Stimulated activated CD4-positive, alpha-beta T cell treated with anti-CD3 and anti-CD28 coated beads, Interleukin-4, amount 100 ng/mL, for 1 hour (primary cell): ENCODE results near the gene HIVEP2.

ENCODE experiments used
- DNase-seq: peaks from one replicate; pipeline ENCODE4 v3.0.0-alpha.2; 2020

HIVEP2 gene

DNA sequence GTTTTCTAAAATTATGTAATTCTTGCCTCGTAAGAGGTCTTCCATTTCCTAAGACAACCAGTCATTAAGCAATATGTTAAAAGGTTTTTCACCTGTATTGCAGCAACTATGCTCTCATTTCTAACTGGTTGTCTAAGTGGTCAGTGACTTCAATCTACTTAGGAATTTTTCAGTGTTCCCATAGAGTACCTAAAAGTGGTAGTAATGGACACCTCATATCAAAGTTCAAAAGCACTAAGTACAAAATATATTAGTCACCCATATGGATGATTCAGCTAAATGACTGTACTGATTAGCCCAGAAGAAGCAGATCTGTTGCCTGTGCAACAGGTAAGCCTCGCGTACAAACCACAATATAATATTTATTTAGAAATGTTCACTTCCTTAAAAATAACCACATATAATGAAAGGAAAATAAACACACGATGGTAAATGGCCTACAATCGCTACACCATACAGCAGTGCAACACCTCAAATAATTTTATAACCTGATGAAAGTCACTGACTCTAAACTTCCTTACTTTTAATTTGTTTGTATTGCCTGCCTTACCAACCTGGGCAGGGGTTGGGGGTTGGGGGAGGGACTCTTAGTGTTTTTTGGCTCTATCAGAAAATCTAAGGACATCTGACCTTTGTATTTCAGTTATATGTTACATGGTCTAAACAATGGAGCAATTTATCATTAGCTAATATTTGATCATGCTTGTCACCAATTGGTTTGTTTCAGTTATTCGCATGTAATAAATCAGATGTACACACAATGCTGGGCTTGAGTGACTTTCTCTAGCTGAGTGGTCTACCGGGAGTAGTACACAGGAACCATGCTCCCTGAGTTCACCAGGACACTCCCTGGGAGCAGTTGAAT, 105.9 kb downstream of the HIVEP2 start:
- DNase-seq: no peak

DNA sequence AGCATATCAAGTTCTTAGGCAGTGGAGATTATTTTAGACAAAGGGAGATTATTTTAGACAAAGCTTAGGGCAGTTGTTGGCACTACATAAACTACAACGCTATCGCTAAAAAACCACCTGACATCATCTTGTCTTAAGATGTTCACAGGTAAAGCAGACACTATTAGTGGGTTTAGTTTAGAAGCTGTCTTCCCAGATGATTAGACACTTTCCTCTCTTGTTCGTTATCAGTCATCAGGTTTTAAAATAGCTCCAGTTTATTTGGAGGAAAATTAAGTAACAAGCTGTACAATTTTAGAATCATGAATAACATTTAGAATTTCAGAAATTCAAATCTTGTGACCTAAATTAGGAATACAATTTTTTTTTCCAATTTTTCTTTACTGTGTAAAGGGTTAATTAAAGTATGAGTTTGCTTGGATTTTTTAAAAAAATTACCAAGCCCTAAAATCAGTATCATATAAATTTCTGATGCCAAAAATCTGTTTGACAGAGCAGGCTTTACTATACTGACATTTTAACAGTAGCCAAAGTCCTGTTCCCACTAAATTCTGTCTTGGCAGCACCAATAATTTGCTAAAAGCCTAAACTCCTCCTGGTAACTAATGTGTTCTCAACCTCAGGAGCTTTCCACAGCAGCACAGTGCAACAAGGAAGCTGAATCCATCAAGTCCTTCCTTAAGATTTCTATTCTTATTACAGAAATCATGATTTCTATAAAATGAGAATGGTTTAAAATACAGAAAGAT, 109.0 kb downstream of the HIVEP2 start:
- DNase-seq: no peak

DNA sequence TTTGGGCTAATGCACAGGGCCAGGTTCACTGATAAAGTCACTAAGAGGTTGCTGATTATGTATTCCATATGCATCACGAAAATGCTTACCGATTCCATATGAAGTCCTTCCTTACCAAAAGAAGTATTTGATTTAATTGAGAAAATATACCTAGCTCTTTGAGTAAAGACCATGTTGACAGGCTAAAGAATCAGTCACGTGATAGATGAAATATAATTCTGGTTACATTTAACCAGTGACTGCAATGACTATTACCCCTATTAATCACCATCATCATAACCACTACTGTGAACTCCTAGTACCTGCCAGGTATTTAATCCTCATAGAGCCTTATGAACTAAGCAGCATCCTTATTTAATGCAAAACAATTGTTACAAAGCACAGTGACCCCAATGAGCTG, 110.1 kb downstream of the HIVEP2 start:
- no peak for DNase-seq

DNA sequence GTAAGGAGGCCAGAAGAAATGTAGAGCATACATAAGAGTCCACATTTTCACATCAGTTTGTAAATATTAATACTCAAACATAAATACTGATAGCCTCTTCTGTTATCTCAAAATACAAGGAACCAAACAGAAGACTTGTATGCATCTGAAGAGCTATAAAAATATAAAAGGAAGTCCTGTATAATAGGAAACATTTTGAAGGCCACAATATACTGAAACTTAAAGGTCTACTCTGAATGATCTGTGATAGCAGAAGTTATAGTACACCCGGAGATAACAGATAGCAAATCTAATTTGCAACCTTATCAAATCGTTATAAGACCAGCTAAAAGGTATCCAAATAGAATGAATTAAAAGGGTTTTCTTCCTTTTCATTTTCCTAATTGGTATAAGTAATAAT, 111.2 kb downstream of the HIVEP2 start:
- DNase-seq: no peak

DNA sequence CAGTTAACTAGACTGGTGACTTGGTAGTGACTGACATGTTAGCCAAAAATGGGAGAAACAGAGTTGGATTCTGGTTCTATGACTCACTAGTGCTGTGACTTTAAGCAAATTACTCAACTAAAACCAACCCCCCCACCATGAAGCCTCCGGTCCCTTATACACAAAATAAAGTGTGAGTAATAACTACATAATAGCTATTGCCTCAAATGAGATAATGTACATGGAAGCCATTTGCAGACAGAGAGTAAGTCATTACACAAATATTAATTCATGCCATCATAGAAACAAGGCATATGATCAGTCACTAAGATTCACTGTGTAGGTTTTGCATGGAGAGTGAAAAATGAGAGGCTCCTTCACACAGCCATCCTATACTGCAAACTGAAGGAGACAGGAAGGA, 111.9 kb downstream of the HIVEP2 start:
- no peak for DNase-seq

DNA sequence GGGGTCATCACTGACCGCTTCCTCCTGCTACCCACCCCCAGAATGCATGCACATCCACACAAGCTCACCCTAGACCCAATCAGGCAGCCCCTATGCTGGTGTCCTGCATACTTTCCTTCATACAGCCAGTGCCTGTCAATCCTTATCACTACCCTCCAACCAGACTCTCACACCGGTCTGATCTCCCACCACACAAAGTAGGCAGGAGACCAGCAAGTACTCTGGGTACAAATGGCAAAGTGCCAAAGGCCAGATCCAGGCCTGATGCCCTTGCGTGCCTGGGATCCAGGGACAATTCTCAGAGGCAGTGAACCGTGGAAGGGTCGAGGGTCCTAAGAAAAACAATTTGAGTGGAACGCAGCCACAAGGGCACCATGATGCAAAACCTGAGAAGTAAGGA, 114.2 kb downstream of the HIVEP2 start:
- DNase-seq: no peak

DNA sequence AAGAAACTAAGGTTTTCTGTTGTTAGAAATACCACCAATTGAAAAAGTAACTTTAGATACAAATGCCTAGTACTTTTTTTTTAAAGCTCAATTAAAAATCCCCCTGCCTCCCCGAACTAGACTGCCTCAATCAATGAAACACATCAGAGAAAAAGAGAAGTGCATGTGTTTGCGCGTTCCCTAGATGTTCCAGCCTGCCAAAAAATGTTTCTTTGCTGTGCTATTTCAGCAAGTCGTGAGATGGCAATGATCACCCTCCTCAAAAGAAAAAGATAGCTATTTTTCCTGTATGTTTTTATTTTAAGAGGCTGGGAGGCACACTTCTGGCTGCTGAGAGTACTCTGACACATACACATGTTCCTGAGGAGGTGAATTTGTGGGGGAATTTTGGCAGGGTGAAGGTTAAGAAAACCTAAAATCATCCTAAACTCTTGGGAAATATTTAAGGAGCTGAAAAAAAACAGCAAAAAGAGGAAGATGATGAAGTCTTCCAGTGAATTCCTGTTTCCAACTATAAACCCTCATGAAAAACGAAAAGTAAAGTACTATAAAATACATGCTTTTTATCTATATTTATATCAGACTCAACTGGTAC, 114.8 kb downstream of the HIVEP2 start:
- no peak for DNase-seq

DNA sequence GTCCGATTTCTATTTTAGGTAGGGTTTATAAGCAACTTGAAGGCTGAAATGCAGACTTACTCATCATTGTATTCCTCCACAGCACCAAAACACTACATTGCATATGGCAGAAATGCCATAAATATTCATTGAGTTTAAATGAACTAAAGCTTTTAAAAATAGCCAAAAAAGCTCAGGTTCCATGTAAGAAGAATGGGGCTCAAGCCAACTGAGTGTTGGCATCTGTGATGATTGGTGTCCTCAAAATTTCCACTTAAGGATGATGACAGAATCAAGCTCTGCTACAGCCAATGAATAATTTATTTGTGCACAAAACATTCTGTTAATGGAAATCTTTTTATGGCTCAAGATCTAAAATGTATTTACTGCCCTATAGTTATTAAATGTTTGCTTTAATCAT, 115.4 kb downstream of the HIVEP2 start:
- no peak for DNase-seq

DNA sequence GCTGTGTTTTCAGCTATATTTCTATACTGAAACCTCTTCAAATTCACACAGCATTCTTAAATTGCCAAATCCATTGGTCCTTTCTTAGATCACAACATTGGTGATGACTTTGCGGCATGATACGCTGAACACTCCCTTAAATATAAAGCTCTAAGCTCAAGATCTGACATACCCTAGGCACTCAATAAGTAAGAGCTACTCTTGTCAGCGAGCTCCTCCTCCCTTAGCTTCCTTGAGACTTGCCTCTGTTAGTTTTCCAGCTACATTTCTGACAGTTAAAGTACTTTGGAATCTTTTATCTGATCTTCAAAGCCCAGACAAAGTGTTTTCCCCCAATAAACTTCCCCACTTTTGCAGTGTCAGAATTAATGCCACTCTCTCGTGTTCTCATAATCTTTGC, 117.0 kb downstream of the HIVEP2 start:
- DNase-seq: no peak

DNA sequence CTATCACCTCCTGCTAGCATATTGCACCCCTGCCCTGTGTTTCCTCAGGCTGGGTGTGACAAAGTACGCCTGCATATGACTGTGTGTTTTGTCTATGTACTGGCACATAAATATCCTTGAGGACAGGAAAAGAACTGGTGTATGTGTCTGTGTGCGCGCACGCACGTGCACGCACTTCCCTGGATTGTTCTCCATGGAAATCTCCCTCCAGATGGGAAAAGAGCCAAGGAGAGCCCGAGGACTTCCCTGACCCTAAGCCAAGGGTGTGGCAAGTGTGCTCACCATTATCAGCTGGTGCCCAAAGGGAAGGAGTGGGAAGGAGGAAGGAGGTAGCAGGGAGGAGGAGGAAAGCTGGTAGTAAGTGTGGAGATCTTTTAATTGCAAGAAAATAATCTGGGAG, 117.6 kb downstream of the HIVEP2 start:
- no peak for DNase-seq

DNA sequence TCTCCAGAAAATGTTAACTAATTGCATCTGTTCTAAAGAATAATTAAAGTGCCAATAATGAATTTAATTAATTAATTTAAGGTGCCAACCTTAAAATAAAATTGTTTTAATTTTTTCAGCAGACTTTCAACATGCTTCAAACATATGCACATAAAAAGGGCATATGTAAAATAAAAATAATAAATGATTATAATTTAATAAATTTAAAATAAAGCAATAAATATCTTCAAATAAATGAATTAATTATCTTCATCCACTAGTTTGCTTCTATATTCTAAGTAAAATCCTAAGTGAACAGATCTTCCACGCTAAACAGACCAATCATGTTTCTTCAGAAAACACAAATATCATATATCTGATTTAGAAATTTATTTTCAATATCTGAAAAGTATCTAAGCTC, 119.2 kb downstream of the HIVEP2 start:
- DNase-seq: no peak

DNA sequence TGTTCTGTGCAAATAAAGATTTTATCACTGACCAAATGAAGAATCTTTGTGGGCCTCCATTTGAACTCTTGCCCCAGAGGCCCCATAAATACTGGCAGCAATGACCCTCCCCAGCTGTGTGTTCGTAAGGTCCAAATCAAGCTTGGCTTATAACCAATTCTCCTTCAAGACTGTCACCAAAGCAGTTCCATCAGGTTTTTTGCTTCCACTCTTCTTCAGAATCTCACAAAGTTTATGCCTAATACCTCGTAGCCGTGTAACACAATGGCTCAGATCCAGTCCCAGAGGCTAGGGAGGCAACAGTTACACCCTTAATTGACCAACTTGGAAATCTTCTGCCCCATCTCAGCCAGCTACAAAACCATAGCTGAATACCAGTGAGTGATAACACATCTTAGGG, 120.5 kb downstream of the HIVEP2 start:
- DNase-seq: no peak

DNA sequence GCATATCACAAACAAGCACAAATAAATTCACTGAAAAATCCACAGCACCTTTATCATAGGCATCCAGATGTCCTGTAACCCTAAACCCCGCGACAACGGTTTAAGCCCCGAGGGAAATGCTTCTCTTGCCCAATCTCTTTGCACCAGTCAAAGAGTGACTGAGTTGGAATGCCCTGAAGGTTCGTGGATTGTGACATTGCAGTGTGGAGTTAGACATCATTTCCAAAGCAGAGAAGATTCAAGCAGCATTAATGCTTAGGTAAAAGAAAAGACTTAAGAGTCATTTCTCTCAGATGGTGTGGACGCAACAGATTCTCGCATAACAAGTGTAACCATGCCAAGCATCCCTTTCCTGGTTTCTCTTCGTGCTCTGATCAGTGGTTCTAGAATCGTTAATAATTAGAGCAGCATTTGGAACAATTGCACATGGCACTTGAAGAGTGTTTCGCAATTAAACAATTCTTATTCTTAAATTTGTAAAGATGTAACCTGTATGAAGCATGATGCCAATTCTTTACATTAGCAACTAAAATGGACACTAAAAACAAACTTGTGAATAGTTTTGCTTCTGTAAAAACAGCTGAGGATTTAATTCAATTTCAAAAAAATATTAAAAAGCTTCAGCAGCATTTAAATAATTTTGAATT, 121.6 kb downstream of the HIVEP2 start:
- DNase-seq: no peak

DNA sequence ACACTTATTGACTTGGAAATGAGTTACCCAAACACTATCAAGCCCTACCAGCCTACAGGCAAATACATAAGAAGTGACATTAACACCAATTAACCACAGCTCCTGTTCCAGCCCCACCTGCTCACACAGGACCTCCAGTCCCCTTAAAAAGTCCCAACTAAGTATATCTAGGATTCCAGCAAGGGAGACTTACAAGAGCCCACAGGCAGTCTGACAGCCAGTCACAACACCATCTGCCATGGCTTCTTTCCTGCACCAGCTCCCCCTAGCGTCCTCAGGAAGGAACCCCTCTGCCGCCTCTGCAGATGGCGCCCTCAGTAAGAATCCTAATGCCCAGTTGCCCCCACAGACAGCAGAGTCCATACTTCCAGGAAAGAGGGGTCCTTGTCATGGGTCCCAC, 122.1 kb downstream of the HIVEP2 start:
- DNase-seq: no peak

DNA sequence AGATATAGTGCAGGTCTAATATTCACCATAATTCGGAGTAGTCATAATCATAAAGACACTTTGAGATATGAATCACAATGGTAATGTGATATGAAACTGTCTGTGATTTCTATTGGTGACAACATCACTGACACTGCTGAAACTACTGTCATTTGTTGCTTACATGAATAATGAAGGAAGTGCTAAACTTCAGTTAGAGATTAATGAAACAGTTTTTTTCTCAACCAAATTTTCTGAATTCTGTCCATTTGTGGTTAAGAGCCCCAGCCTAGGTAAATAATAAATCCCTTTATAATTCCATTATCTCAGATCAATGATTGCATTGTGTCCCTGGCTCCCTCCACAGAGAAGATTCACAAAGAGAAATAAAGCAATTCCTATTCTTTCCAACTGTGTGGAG, 122.6 kb downstream of the HIVEP2 start:
- DNase-seq: no peak

DNA sequence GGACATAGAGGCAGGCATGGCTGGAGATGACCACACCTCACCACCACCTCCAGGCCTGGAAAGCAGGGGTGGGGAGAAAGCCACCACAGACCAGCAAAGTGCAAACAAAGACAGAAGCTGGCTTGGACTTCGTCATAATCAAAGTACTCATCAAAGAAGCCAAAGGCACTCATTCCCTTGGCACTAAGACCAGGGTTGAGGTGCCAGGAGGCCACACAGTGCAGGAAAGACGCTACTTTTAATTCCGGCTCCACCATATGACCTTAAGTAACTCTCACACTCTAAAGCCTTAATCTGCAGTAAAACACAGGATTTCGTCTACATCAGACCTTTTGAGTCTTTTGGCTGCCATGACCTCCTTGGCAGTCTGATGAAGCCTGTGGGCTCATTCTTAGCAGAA, 123.1 kb downstream of the HIVEP2 start:
- no peak for DNase-seq

DNA sequence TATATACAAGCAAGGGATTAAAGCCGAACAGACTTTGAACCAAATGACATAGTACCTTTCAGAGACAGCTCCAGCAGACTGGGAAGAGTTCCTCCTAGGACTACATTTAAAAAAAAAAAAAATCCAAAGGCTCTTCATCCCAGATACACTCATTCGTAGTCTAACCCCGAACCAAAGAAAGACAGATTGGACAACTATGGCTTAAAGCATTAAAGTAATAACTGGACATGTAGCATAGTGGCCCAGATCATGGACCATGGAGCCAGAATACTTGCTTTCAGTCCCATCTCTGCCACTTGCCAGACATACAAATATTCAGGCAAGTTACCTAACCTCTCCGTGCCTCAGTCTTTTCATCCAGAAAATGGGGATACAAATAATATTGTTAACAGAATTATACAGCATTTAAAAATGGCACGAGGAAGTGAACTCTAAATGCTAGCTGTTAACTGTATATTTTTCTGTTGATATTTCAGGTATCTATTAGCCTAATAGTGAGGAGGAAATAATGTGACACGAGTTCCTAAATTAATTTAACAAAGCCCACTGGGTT, 123.7 kb downstream of the HIVEP2 start:
- DNase-seq: no peak

DNA sequence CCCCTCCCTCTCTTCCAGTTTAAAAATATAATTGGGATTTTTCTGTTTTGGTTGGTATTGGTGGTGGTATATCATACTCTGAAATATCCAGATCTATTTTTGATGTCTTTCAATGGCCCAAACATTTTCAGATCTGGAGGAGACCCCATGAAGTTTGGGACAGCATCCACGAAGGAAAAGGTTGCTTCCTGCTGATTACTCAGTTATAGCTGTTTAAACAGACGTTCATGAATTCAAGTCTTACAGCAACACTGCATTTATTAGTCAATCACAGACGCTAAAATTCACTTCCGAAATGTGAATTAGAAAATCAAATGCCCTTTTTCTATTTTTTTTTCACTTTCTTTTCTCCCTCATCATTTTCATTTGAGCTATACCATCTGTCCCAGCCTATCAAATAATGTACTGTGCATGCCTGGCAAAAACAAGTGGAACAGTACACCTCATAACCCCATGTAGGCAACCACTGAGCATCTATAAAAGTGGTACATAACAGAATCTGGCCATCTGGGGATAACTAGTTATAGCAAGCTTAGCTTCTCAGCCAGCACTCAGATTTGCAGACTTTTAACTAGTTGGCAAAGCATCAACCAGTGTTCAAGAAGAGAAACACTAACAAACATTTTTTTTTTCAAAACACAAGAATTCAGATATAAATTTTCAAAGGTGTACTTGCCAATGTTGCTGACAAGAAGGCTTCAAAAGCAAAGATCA, 124.5 kb downstream of the HIVEP2 start:
- DNase-seq: no peak

DNA sequence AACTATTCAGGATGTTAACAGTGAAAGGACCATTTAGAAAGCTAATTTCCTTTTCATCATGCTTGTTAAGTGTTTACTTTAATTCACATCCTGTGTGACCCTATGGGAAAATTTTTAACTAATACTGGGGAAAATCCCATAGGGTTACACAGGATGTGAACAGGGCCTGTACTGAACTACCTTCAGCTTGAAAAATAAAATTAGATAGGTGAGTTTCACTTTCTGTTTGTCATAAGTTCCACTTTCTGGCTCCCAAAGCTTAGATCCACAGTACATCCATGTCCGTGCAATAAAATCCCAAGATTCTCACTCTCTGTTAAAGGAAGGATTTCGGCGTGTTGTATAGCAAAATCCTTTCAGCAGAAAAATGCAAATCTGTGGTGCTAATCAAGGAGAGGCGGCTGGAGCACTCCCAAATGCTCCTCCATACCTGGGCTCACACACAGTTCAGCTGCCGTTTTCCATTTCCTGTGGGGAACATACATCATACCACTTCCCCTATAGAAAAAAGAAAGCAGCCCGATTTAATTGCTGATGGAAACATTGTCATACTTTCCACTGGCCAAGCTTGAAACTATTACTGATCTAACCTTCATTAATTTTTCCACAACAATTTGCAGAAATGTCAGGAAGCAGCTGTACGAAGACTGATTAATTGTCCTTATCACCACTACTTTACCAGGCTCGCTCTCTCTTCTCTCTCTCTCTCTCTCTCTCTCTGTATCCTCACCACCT, 125.2 kb downstream of the HIVEP2 start:
- DNase-seq: peak; percentile 27

DNA sequence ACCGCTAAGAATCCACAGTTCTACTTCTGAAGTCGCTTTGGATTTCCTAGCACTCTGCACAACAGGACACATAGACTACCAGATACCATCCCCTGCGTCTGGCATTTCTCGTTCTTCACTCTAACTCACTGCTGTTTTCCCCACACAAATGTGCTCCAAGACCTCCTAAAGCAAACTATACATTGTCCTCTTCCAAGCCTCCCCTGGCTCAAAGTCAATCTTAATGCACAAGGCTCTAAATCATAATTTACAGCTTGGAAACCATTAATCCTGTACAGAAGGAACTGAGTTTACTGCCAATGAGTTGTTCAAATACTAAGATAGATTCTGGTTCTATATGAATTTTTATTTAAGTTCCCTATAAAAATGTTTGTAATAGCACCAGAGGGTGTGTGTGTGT, 128.5 kb downstream of the HIVEP2 start:
- no peak for DNase-seq

DNA sequence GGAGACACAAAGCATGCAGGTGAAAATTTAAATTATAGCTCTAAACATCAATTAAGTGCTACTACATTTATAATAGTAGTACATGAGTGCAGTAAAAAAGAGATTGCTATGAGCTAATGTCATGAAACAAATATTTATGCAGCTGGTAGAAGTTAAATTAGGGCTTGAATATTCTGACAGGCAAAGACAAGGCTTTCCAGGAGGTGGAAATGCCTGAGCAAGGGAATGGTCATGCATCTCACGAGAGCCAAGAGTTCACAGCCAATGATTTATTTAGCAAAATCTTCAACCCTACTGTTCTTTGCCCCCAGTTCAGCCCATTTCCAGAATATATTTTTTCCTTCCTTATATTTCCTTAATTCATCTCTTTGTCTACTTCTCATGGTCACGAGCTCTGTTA, 128.9 kb downstream of the HIVEP2 start:
- no peak for DNase-seq

DNA sequence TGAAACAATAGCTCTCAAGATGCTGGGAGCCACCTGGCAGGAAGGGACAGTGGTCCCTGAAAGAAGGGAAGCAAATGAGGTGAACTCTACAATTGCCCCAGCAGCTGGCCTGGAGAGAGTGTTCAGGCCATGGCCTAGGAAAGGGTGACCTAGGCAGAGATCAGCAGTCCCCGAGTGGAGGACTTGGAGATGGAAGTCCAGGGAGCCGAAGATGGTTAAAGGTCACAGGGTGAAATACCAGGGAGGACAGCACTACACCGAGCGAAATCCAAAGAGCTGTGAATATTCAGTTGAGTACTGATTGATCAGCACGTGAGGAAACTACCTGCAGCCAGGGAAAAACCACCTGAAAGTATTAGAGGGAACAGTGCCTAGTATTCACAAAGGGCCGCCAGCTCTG, 133.1 kb downstream of the HIVEP2 start:
- DNase-seq: no peak
